NCI-H1092 (cell line): ENCODE results near the gene FSTL4.

Source experiments
- DNase-seq: peaks from one replicate; lab custom pipeline; 2025; lab: John Stamatoyannopoulos, UW

Gene FSTL4

GRCh38 chr5:133478199-133478985 is 133.9 kb downstream of the FSTL4 start:
- no peak for DNase-seq

GRCh38 chr5:133475986-133476385 is 136.4 kb downstream of the FSTL4 start:
- DNase-seq, result no peak

GRCh38 chr5:133474851-133475590 is 137.3 kb downstream of the FSTL4 start:
- DNase-seq, result no peak

GRCh38 chr5:133473291-133473690 is 139.1 kb downstream of the FSTL4 start:
- no peak for DNase-seq

GRCh38 chr5:133472829-133473228 is 139.5 kb downstream of the FSTL4 start:
- no peak for DNase-seq

GRCh38 chr5:133471699-133472098 is 140.6 kb downstream of the FSTL4 start:
- no peak for DNase-seq

- DNase-seq, result no peak
Measured at GRCh38 chr5:133470841-133471240, 141.5 kb downstream of the FSTL4 start.

- DNase-seq, result no peak
Measured at GRCh38 chr5:133469846-133470245, 142.5 kb downstream of the FSTL4 start.

- no peak for DNase-seq
Measured at GRCh38 chr5:133469252-133469651, 143.1 kb downstream of the FSTL4 start.

- DNase-seq, result no peak
Measured at GRCh38 chr5:133468596-133468995, 143.7 kb downstream of the FSTL4 start.

GRCh38 chr5:133467826-133468463 is 144.4 kb downstream of the FSTL4 start:
- no peak for DNase-seq

- no peak for DNase-seq
Measured at GRCh38 chr5:133467335-133467779, 145.0 kb downstream of the FSTL4 start.

GRCh38 chr5:133466556-133467334 is 145.6 kb downstream of the FSTL4 start:
- no peak for DNase-seq

GRCh38 chr5:133464013-133464412 is 148.3 kb downstream of the FSTL4 start:
- no peak for DNase-seq

- peak; percentile 29 for DNase-seq
Measured at GRCh38 chr5:133461796-133462516, 150.4 kb downstream of the FSTL4 start.

GRCh38 chr5:133460172-133460758 is 152.1 kb downstream of the FSTL4 start:
- no peak for DNase-seq

- no peak for DNase-seq
Measured at GRCh38 chr5:133459474-133460160, 152.7 kb downstream of the FSTL4 start.

- no peak for DNase-seq
Measured at GRCh38 chr5:133458435-133458834, 153.9 kb downstream of the FSTL4 start.

GRCh38 chr5:133457439-133458355 is 154.6 kb downstream of the FSTL4 start:
- DNase-seq, result no peak
